GM12891 (cell line): ENCODE data around the gene NSFL1C.

Source experiments
- DNase-seq: peaks from one replicate; pipeline ENCODE4 v3.0.0; 2011; ENCODE audit warnings: low spot score; ENCODE audit not compliant: insufficient read length
- FAIRE-seq: peaks from 2 replicates; lab custom pipeline; 2011; peaks lifted over from hg19 to GRCh38; lab: Jason Lieb, UNC
- PAX5 ChIP-seq: IDR thresholded peaks from 2 replicates; pipeline ENCODE4 v1.6.1; 2011; ENCODE audit warnings: low read length, moderate library complexity, mild to moderate bottlenecking; ENCODE audit not compliant: insufficient read depth, severe bottlenecking
- POLR2A ChIP-seq: IDR thresholded peaks from 2 replicates; pipeline ENCODE4 v1.6.1; 2011; ENCODE audit warnings: low read depth, low read length, control low read depth
- POLR2AphosphoS5 ChIP-seq: IDR thresholded peaks from 2 replicates; pipeline ENCODE4 v1.6.1; 2011; ENCODE audit warnings: low read depth, low read length, control low read depth
- POU2F2 ChIP-seq: IDR thresholded peaks from 2 replicates; pipeline ENCODE4 v1.6.1; 2011; ENCODE audit warnings: low read depth, mild to moderate bottlenecking, control low read depth, low read length, moderate library complexity
- SPI1 ChIP-seq: IDR thresholded peaks from 2 replicates; pipeline ENCODE4 v1.6.1; 2011; ENCODE audit warnings: low read depth, low read length, control low read depth
- TAF1 ChIP-seq: IDR thresholded peaks from 2 replicates; pipeline ENCODE4 v1.6.1; 2011; ENCODE audit warnings: low read depth, low read length, control low read depth

NSFL1C gene

GRCh38 chr20:1472556-1473245 lies 6.1 kb upstream of the NSFL1C start:
- peak; percentile 13 for FAIRE-seq
- DNase-seq: no peak
- TF ChIP-seq SPI1: peak; percentile 82
- no peak for TF ChIP-seq POLR2AphosphoS5
- no peak for TF ChIP-seq TAF1
- no peak for TF ChIP-seq PAX5
- TF ChIP-seq POU2F2: no peak
- TF ChIP-seq POLR2A: no peak

DNA sequence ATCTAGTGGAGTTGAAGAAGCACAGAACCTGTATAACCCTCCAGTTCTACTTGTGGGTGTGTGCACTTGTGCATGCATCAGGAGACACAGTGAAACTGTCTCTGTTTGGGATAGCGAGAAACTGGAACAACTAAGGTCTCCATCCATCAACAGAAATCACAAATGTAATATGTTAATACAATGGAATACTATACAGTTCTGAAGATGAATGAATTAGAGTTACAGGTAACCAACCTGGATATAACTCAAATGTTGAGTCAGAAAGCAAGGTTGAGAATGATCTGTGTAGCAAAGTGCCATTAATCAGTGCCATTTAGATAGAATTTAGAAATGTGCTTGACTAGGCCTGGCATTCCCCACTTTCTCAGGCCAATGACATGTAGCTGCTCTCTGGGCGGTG lies 4.6 kb upstream of the NSFL1C start:
- no peak for FAIRE-seq
- TF ChIP-seq POU2F2: no peak
- no peak for TF ChIP-seq SPI1
- no peak for TF ChIP-seq POLR2AphosphoS5
- TF ChIP-seq TAF1: no peak
- no peak for TF ChIP-seq POLR2A
- TF ChIP-seq PAX5: no peak
- DNase-seq: no peak

- FAIRE-seq: peak; percentile 60
- TF ChIP-seq POU2F2 (0 out of 2 replicates have a peak, but pooled peaks have one; percentile 23), SPI1 (no peak)
- DNase-seq: no peak
Measured at GRCh38 chr20:1469925-1470571, 3.4 kb upstream of the NSFL1C start.

DNA sequence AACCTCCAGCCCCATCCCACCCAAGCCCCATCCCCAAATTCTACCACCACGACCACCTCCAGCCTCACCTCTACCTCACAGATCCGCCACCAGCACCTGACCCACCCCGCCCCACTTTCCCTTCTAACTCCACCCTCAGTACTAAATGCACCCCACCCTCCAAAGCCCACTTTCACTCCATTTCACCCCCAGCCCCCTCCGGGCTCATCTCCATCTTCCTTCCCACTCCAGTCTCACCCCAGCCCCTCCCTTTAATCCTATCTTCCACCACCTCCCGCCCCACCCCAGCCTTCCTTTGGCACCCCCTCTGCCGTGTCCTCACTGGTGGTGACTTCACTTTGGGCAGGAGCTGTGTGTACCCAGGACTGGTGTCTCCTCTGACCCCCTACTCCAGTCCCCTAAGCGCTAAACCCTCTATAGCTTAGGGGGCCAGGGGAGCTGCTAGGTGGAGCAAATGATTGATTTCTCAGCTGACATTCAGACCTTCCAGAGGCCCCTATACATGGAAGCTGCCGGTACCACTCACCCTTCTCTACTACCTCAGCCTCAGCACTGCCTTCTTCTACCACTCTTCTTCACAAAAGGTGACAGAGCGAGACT lies 2.8 kb upstream of the NSFL1C start:
- DNase-seq: no peak
- no peak for FAIRE-seq
- TF ChIP-seq POLR2A (no peak), POLR2AphosphoS5 (no peak), TAF1 (no peak), POU2F2 (no peak), PAX5 (no peak), SPI1 (no peak)

- TF ChIP-seq TAF1 (no peak), POU2F2 (no peak), PAX5 (no peak), SPI1 (no peak), POLR2A (no peak), POLR2AphosphoS5 (no peak)
- DNase-seq: no peak
Measured at GRCh38 chr20:1468117-1468624, 1.5 kb upstream of the NSFL1C start.

GRCh38 chr20:1467355-1468116 lies 887 bp upstream of the NSFL1C start:
- TF ChIP-seq PAX5 (no peak), SPI1 (0 out of 2 replicates have a peak, but pooled peaks have one; percentile 8), POLR2A (no peak)
- DNase-seq (no peak), FAIRE-seq (no peak)

More at GRCh38 chr20:1468117-1468624, 1.5 kb upstream of the NSFL1C start:
- FAIRE-seq: no peak

- TF ChIP-seq POU2F2 (no peak), POLR2AphosphoS5 (no peak), POLR2A (no peak), PAX5 (no peak), SPI1 (no peak), TAF1 (no peak)
- FAIRE-seq (no peak), DNase-seq (no peak)
Measured at GRCh38 chr20:1467082-1467354, 369 bp upstream of the NSFL1C start.

DNA sequence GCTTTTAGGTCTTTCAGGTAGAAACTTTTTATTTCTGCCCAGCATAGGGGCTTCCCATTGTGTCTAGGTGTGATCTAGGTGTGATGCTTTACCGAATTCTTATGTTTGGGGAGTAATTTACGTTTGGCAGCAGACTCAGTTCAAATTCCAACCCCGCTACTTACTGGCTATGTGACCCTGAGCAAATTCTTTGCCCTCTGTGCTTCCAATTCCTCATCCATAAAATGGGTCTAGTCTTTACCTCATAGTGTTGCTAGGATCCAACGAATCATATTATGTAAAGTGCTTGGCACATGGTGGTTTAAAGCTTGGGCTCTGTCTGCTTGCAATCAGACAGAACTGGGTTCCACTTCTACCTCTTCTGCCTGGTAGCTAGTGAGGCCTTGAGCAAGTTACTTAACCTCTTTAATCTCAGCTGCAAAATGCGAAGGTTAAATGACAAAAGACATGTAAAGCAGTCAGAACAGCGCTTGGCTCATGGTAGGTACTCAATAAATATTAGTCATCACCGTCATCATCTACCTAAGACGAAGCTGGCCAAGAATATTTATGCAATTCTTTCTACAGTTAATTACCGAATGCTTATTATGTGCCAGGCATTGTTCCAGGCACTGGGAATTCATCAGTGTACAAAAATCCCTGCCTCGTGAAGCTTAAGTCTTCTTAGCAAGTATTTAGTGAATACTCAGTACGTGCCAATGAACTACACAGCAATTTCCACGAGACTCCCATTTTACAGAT lies 1.0 kb downstream of the NSFL1C start:
- FAIRE-seq (no peak), DNase-seq (no peak)
- TF ChIP-seq POLR2AphosphoS5 (no peak), TAF1 (no peak), SPI1 (no peak), PAX5 (no peak), POU2F2 (no peak), POLR2A (no peak)
